ENCODE results near the gene TTLL3.
"Not testable (repeated sequence)": the region's sequence is repeated elsewhere in the genome, so short reads cannot be mapped to it uniquely, and the experiment has no call there.

Gene TTLL3

GRCh38 chr3:9872067-9872466 lies 62.0 kb downstream of the TTLL3 start:
- DNase-seq: not testable (repeated sequence)

- DNase-seq: peak; percentile 22
Observed at GRCh38 chr3:9875448-9875847, 65.4 kb downstream of the TTLL3 start.

- not testable (repeated sequence) for DNase-seq
Observed at GRCh38 chr3:9876255-9876654, 66.2 kb downstream of the TTLL3 start.

- no peak for DNase-seq
Observed at GRCh38 chr3:9876991-9877390, 66.9 kb downstream of the TTLL3 start.

GRCh38 chr3:9878700-9879099 lies 68.6 kb downstream of the TTLL3 start:
- no peak for DNase-seq

GRCh38 chr3:9879830-9880549 lies 69.9 kb downstream of the TTLL3 start, which contains the start of gene CIDEC:
CIDEC (minus strand) TSS chr3:9880253; CDS start chr3:9878486, 1,767 bp downstream.
- DNase-seq: no peak

GRCh38 chr3:9881441-9881840 lies 71.4 kb downstream of the TTLL3 start:
- DNase-seq: no peak

- DNase-seq: no peak
Observed at GRCh38 chr3:9883706-9884554, 73.9 kb downstream of the TTLL3 start.

GRCh38 chr3:9884555-9885165 lies 74.6 kb downstream of the TTLL3 start:
- no peak for DNase-seq

Data from NCI-H146 (cell line).